Neural crest cell (in vitro differentiated cells): ENCODE results near the gene PACSIN2. TPM values are rescaled to one million over a fixed set of nuclear protein-coding genes. Genes with fewer than 3 reads are reported as not detected.

ENCODE experiments used
- DNase-seq: peaks from one replicate; pipeline ENCODE4 v3.0.0; 2021; ENCODE audit warnings: low read depth, mixed read lengths, low spot score
- H3K27ac Mint-ChIP-seq: one replicate; pipeline ENCODE4 v1.8.0; 2021; ENCODE audit warnings: mild to moderate bottlenecking, mixed read lengths; ENCODE audit not compliant: unreplicated experiment
- H3K27me3 Mint-ChIP-seq: 2 replicates; pipeline ENCODE4 v1.8.0; 2021; ENCODE audit warnings: low read depth, mild to moderate bottlenecking, mixed read lengths
- H3K36me3 Mint-ChIP-seq: 2 replicates; pipeline ENCODE4 v1.8.0; 2021; ENCODE audit warnings: low read depth, mild to moderate bottlenecking, mixed read lengths
- H3K4me1 Mint-ChIP-seq: 2 replicates; pipeline ENCODE4 v1.8.0; 2021; ENCODE audit warnings: mixed read lengths
- H3K4me3 Mint-ChIP-seq: one replicate; pipeline ENCODE4 v1.8.0; 2021; ENCODE audit warnings: mild to moderate bottlenecking, mixed read lengths
- H3K9me3 Mint-ChIP-seq: 2 replicates; pipeline ENCODE4 v1.8.0; 2021; ENCODE audit warnings: mixed read lengths
- total RNA-seq: library from RNA; stranded (reverse); gene quantifications from 2 replicates; pipeline ENCODE4 v1.2.1, GENCODE V29; 2021
- TF ChIP-seq, protein P1 (sequence below): fragments of 200-600 bp; sonication (generic); conservative IDR thresholded peaks from 2 replicates; pipeline ENCODE4 v1.5.0; 2021; ENCODE audit warnings: antibody characterized with exemption, mild to moderate bottlenecking

PACSIN2 gene
- total RNA-seq, 1 donor from 2014 or later: 79.4 TPM

DNA sequence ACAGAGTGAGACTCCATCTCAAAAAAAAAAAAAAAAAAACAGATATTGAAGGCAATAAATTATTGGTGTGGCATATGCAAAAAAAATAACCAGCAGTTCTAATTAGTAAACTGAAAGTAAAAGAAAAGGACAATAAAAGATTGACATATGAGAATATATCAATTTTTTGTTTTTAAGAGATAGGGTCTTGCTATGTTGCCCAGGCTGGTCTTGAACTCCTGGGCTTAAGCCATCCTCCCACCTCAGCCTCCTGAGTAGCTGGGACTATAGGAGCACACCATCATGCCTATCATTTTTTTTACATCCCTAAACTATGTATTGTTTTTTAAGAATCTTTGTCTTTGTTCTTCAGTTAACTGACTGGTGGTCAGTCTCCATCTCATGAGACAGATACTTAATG is 31.5 kb downstream of the PACSIN2 start:
- peaks cover 6% of the 10 kb centered on the region for H3K36me3 Mint-ChIP-seq
- TF ChIP-seq, protein P1, sequence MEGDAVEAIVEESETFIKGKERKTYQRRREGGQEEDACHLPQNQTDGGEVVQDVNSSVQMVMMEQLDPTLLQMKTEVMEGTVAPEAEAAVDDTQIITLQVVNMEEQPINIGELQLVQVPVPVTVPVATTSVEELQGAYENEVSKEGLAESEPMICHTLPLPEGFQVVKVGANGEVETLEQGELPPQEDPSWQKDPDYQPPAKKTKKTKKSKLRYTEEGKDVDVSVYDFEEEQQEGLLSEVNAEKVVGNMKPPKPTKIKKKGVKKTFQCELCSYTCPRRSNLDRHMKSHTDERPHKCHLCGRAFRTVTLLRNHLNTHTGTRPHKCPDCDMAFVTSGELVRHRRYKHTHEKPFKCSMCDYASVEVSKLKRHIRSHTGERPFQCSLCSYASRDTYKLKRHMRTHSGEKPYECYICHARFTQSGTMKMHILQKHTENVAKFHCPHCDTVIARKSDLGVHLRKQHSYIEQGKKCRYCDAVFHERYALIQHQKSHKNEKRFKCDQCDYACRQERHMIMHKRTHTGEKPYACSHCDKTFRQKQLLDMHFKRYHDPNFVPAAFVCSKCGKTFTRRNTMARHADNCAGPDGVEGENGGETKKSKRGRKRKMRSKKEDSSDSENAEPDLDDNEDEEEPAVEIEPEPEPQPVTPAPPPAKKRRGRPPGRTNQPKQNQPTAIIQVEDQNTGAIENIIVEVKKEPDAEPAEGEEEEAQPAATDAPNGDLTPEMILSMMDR: no peak

DNA sequence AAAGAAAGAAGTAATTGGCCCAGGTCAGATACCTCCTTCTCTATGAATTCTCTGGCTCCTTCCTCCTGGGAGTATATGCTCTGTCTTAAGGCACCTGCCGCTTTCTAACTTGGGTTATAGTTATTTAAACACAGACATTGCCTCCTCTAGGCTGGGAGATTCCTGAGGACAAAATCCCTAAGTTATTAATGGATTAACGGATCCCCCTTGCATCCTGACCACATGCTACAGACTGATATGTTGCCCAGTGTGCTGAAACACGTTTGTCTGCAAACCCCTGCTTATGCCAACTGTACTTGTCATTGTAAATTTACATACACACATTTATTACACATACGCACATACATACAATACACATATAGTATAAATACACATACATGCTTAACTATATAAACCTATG is 35.3 kb downstream of the PACSIN2 start:
- Mint-ChIP-seq H3K4me1 (peaks cover 24% of the 10 kb centered on the region), H3K4me3 (no peak overlapping the region), H3K36me3 (peaks cover 6% of the 10 kb centered on the region), H3K9me3 (no peaks in the 10 kb centered on the region), H3K27ac (no peak overlapping the region), H3K27me3 (no peaks in the 10 kb centered on the region)
- TF ChIP-seq, protein P1: no peak
- DNase-seq: no peak

More for the DNA sequence above, 31.5 kb downstream of the PACSIN2 start:
- no peaks in the 10 kb centered on the region for H3K27me3 Mint-ChIP-seq
- H3K4me3 Mint-ChIP-seq: no peak overlapping the region
- H3K9me3 Mint-ChIP-seq: no peaks in the 10 kb centered on the region
- no peak for DNase-seq
- peaks cover 39% of the 10 kb centered on the region for H3K4me1 Mint-ChIP-seq
- no peak overlapping the region for H3K27ac Mint-ChIP-seq

DNA sequence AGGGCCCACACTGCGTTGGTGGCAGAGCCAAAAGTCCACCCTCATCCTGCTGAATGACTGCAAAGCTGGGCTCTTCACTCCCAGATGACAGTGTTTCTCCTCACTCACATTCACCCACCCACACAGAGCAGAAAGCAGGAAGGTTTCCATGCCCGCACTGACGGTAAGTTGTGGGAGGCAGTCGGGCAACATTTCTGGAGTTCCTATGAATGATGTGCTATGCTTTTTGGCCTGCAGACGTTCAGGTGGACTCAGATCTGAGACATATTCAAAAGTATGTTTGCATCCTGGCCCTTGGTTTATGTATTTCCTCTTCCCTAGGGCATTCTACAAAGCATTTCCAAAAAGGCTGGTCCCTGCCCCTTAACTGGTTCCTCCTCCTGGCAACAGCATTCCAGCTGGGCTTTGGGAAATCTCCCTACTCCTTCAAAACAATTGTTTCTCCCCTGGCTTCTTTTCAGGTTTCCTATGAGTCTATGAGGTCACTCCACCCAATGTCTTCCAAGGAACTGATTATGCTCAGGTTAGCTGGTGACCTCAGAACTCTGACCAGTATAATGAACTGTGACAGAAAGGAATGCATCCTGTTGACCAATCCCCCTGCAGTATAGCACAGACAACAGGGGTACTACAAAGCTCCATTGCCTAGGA is 36.4 kb downstream of the PACSIN2 start:
- Mint-ChIP-seq H3K27ac (peak overlapping the region; percentile 1), H3K27me3 (no peaks in the 10 kb centered on the region), H3K4me1 (peaks cover 24% of the 10 kb centered on the region), H3K4me3 (no peak overlapping the region), H3K9me3 (no peaks in the 10 kb centered on the region), H3K36me3 (peaks cover 3% of the 10 kb centered on the region)
- DNase-seq: no peak
- TF ChIP-seq, protein P1: no peak

DNA sequence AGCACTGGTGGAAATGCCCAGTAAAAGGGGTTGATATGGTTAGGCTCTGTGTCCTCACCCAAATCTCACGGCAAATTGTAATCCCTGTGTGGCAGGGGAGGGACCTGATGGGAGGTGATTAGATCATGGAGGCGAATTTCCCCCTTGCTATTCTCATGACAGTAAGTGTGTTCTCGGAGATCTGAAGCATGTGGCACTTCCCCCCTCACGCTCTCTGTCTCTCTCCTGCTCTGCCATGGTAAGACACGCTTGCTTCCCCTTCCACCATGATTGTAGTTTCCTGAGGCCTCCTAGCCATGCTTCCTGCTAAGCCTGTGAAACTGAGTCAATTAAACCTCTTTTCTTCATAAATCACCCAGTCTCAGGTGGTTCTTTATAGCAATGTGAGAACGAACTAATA is 37.4 kb downstream of the PACSIN2 start:
- Mint-ChIP-seq H3K4me3 (no peak overlapping the region), H3K36me3 (peaks cover 5% of the 10 kb centered on the region), H3K9me3 (no peaks in the 10 kb centered on the region), H3K27me3 (no peaks in the 10 kb centered on the region), H3K4me1 (peaks cover 27% of the 10 kb centered on the region), H3K27ac (no peak overlapping the region)
- DNase-seq: no peak
- TF ChIP-seq, protein P1: no peak

DNA sequence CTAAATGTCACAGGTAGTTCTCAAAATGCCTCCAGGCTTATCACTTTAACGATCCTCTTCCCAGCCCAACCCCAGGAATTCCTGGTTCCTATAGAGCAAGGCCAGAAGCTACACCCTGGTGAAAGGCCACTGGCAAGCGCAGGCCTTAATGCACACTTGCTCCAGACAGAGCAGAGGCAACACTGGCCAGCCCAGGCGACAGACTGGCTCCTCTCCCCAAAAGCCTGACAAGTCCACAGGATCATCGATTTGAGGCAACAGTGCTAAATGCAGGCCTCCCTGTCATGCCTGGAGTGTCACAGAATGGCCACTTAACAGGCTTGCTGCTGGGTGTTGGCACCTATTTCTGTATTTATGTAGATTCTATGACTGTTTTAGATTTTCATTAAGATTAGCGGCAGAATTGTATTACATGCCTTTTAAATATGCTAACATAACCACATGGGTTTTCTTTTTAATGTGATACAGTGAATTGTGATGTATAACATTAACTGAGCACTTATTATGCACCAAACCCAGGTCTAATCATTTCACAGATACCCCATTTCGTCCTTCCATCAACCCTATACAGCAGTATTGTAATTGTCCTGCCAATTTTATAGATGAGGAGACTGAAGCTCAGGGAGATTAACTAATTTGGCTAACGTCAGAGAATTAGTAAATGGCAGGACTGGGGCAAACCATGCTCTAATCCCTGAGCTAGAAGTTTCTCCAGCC is 38.6 kb downstream of the PACSIN2 start:
- no peak for DNase-seq
- peaks cover 31% of the 10 kb centered on the region for H3K4me1 Mint-ChIP-seq
- H3K9me3 Mint-ChIP-seq: peaks cover 3% of the 10 kb centered on the region
- TF ChIP-seq, protein P1: no peak
- no peak overlapping the region for H3K4me3 Mint-ChIP-seq
- H3K36me3 Mint-ChIP-seq: peaks cover 10% of the 10 kb centered on the region
- no peaks in the 10 kb centered on the region for H3K27me3 Mint-ChIP-seq
- peak overlapping the region; percentile 79 for H3K27ac Mint-ChIP-seq
